Measurements from ENCODE around the gene NKAIN1. TPM values are rescaled to one million over a fixed set of nuclear protein-coding genes. Genes with fewer than 3 reads are reported as not detected.

NKAIN1 gene
- total RNA-seq, 4 donors from 2014 or later: not detected

GRCh38 chr1:31155216-31155806, 84.4 kb downstream of the NKAIN1 start:
- Histone ChIP-seq H3K9me3 (no peaks in the 10 kb centered on the region), H3K27ac (peak overlapping the region; percentile 67 to 94 (median 87)), H3K4me1 (no peaks in the 10 kb centered on the region), H3K27me3 (no peaks in the 10 kb centered on the region), H3K4me3 (peak overlapping the region; percentile 63 to 95 (median 76)), H3K36me3 (no peaks in the 10 kb centered on the region)
- peak; percentile 40 to 83 (median 82) for DNase-seq
- TF ChIP-seq POLR2A (IDR thresholded peaks at IDR 0.05): no peak
- TF ChIP-seq, protein P1, sequence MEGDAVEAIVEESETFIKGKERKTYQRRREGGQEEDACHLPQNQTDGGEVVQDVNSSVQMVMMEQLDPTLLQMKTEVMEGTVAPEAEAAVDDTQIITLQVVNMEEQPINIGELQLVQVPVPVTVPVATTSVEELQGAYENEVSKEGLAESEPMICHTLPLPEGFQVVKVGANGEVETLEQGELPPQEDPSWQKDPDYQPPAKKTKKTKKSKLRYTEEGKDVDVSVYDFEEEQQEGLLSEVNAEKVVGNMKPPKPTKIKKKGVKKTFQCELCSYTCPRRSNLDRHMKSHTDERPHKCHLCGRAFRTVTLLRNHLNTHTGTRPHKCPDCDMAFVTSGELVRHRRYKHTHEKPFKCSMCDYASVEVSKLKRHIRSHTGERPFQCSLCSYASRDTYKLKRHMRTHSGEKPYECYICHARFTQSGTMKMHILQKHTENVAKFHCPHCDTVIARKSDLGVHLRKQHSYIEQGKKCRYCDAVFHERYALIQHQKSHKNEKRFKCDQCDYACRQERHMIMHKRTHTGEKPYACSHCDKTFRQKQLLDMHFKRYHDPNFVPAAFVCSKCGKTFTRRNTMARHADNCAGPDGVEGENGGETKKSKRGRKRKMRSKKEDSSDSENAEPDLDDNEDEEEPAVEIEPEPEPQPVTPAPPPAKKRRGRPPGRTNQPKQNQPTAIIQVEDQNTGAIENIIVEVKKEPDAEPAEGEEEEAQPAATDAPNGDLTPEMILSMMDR (IDR thresholded peaks at IDR 0.05): peak in 4 of 6 experiments; percentile 36 to 44 (median 40)

- H3K27ac ChIP-seq: peak overlapping the region; percentile 67 to 94 (median 87)
- no peaks in the 10 kb centered on the region for H3K27me3 ChIP-seq
- no peaks in the 10 kb centered on the region for H3K9me3 ChIP-seq
- H3K4me1 ChIP-seq: no peaks in the 10 kb centered on the region
- no peaks in the 10 kb centered on the region for H3K36me3 ChIP-seq
- peak overlapping the region; percentile 63 to 95 (median 76) for H3K4me3 ChIP-seq
- peak; percentile 59 to 94 (median 90) for DNase-seq
- peak; percentile 40 to 48 for TF ChIP-seq POLR2A (IDR thresholded peaks at IDR 0.05)
- TF ChIP-seq, protein P1 (IDR thresholded peaks at IDR 0.05): no peak
Measured at GRCh38 chr1:31154632-31155215, 85.0 kb downstream of the NKAIN1 start.

DNA sequence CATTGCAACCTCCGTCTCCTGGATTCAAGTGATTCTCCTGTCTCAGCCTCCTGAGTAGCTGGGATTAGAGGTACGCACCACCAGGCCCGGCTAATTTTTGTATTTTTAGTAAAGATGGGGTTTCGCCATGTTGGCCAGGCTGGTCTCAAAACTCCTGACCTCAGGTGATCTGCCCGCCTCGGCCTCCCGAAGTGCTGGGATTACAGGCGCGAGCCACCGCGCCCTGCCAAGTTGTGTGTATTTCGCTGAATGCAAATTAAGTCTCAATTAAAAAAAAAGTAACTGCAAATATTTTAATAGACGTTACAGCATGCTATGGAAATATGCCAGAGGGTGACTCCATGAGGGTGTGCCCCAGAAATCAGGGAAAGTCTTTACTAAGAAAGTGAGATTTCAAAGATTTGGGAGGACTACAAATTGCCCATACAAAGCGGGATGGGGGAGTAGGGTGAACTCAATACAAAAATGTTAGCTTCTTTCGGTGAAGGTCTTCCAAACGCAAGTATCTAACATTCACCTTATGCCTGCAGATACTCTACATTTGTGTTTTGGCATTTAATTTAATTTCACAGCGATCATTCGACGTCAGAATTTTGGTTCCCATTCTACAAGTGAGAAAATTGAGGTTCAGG, 85.6 kb downstream of the NKAIN1 start:
- H3K4me3 ChIP-seq: peak overlapping the region; percentile 63 to 95 (median 76)
- TF ChIP-seq POLR2A (IDR thresholded peaks at IDR 0.05): no peak
- TF ChIP-seq, protein P1 (IDR thresholded peaks at IDR 0.05): no peak
- DNase-seq: no peak

DNA sequence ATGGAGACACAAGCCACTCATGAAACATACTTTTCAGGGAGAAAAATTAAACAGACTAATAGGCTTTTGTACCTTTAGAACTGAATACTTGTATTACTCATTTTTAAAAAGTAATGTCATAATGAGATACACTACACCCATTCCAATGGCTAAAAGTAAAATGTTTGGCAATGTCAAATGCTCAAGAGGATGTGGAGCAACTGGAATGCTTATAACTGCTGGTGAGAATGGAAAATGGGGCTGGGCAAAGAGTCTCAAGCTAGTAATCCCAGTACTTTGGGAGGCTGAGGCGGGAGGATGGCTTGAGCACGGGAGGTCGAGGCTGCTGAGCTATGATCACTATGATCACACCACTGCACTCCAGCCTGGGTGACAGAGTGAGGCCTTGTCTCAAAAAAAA, 86.3 kb downstream of the NKAIN1 start:
- H3K4me1 ChIP-seq: no peaks in the 10 kb centered on the region
- TF ChIP-seq POLR2A (IDR thresholded peaks at IDR 0.05): no peak
- TF ChIP-seq, protein P1 (IDR thresholded peaks at IDR 0.05): no peak
- DNase-seq: no peak
- no peaks in the 10 kb centered on the region for H3K27me3 ChIP-seq
- H3K9me3 ChIP-seq: no peaks in the 10 kb centered on the region
- H3K27ac ChIP-seq: no peak overlapping the region
- H3K36me3 ChIP-seq: no peaks in the 10 kb centered on the region
- no peak overlapping the region for H3K4me3 ChIP-seq

More for the DNA sequence above, 85.6 kb downstream of the NKAIN1 start:
- no peaks in the 10 kb centered on the region for H3K4me1 ChIP-seq
- H3K27ac ChIP-seq: peak overlapping the region in 3 of 4 donors; percentile 82 to 94 (median 92)
- H3K36me3 ChIP-seq: no peaks in the 10 kb centered on the region
- no peaks in the 10 kb centered on the region for H3K27me3 ChIP-seq
- no peaks in the 10 kb centered on the region for H3K9me3 ChIP-seq

DNA sequence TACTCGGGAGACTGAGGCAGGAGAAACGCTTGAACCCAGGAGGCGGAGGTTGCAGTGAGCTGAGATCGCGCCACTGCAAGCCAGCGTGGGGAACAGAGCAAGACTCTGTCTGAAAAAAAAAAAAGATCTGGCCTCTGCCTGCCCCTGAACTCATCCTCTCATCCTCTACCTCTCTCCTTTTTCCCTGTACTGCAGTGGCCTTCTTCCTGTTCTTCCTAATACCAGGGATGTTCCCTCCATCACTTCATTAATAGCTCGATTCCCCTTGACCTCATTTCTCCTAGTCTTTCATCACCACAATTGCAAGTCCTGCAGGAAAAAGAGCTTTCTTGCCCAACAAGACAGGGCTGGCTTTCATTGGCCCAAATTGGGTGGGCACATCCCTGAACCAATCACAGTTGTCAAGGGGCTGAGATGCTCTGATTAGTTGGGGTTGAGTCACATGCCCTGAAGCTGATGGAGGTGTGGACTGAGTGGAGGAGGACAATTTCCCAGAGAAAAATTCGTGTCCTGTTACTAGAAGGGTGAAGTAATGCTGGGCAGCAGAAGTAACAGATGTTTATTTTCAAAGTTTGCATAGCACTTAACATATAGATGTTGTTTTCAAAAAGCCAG, 87.4 kb downstream of the NKAIN1 start:
- no peak for TF ChIP-seq POLR2A (IDR thresholded peaks at IDR 0.05)
- TF ChIP-seq, protein P1 (IDR thresholded peaks at IDR 0.05): no peak
- H3K27ac ChIP-seq: no peak overlapping the region
- no peak for DNase-seq

More for the DNA sequence above, 87.4 kb downstream of the NKAIN1 start:
- Histone ChIP-seq H3K36me3 (no peaks in the 10 kb centered on the region), H3K9me3 (no peaks in the 10 kb centered on the region), H3K4me3 (no peak overlapping the region), H3K4me1 (no peaks in the 10 kb centered on the region), H3K27me3 (no peaks in the 10 kb centered on the region)
